HepG2 (cell line): Measurements from ENCODE around the gene MTIF2. TPM values are rescaled to one million over a fixed set of nuclear protein-coding genes. Genes with fewer than 3 reads are reported as not detected.

Source experiments
- AKAP8 ChIP-seq: sonication (generic); formaldehyde crosslinking; IDR thresholded peaks from 2 replicates; pipeline ENCODE4 v1.5.1; 2020; ENCODE audit warnings: mild to moderate bottlenecking, missing genetic modification reagents
- ARNTL ChIP-seq: sonication (generic); formaldehyde crosslinking; IDR thresholded peaks from 2 replicates; pipeline ENCODE4 v1.4.0; 2020; ENCODE audit warnings: mild to moderate bottlenecking, missing genetic modification reagents
- CAMTA2 ChIP-seq: sonication (generic); formaldehyde crosslinking; IDR thresholded peaks from 2 replicates; pipeline ENCODE4 v1.4.0; 2020; ENCODE audit warnings: mild to moderate bottlenecking, missing genetic modification reagents, borderline replicate concordance
- CCAR2 ChIP-seq: fragments of 200-400 bp; formaldehyde crosslinking; optimal IDR thresholded peaks from 2 replicates; pipeline ENCODE3; 2018; ENCODE audit warnings: low read depth, mild to moderate bottlenecking, low read length, moderate library complexity
- DDIT3 ChIP-seq: sonication (generic); formaldehyde crosslinking; IDR thresholded peaks from 2 replicates; pipeline ENCODE4 v1.4.0; 2020; ENCODE audit warnings: mild to moderate bottlenecking, missing genetic modification reagents
- DNMT3B ChIP-seq: conservative IDR thresholded peaks from 2 replicates; pipeline ENCODE4 v1.6.1; 2016; ENCODE audit warnings: missing biosample characterization, control low read depth
- FOXP1 ChIP-seq, 2 experiments: fragments of 450-650 bp in 1 of 2; IDR thresholded peaks; 2 replicates each; pipeline ENCODE4 v1.6.1; 2017 to 2018; ENCODE audit warnings: antibody characterized with exemption in 1 of 2
- HHEX ChIP-seq: IDR thresholded peaks from 2 replicates; pipeline ENCODE4 v1.6.1; 2016; ENCODE audit warnings: control low read depth
- HOXA9 ChIP-seq: sonication (generic); formaldehyde crosslinking; IDR thresholded peaks from 2 replicates; pipeline ENCODE4 v1.8.1; 2022; ENCODE audit warnings: missing genetic modification reagents, mild to moderate bottlenecking, moderate library complexity, borderline replicate concordance
- KLF11 ChIP-seq: IDR thresholded peaks from 2 replicates; pipeline ENCODE4 v1.6.1; 2016; ENCODE audit warnings: missing compliant biosample characterization
- LCORL ChIP-seq, 2 experiments: fragments of 450-650 bp in 1 of 2; sonication (generic) in 1 of 2; formaldehyde crosslinking in 1 of 2; IDR thresholded peaks; 2 replicates each; pipeline versions ENCODE4 v1.5.0 to v1.6.1; 2017 to 2020; ENCODE audit warnings: antibody characterized with exemption in 1 of 2, missing genetic modification reagents in 1 of 2
- MAX ChIP-seq: IDR thresholded peaks from 2 replicates; pipeline ENCODE4 v1.6.1; 2012; ENCODE audit warnings: inconsistent platforms
- MIER2 ChIP-seq: IDR thresholded peaks from 2 replicates; pipeline ENCODE4 v1.6.1; 2016; ENCODE audit warnings: missing biosample characterization, missing genetic modification reagents
- NR1H2 ChIP-seq: sonication (generic); formaldehyde crosslinking; IDR thresholded peaks from 2 replicates; pipeline ENCODE4 v1.8.1; 2022; ENCODE audit warnings: low read depth, missing genetic modification reagents, borderline replicate concordance
- ONECUT2 ChIP-seq: sonication (generic); formaldehyde crosslinking; IDR thresholded peaks from 2 replicates; pipeline ENCODE4 v1.4.0; 2020; ENCODE audit warnings: missing genetic modification reagents
- PRDM15 ChIP-seq: sonication (generic); formaldehyde crosslinking; IDR thresholded peaks from 2 replicates; pipeline ENCODE4 v1.4.0; 2020; ENCODE audit warnings: missing genetic modification reagents
- PRMT3 ChIP-seq: sonication (generic); formaldehyde crosslinking; IDR thresholded peaks from 2 replicates; pipeline ENCODE4 v1.8.1; 2022; ENCODE audit warnings: low read depth, mild to moderate bottlenecking, moderate library complexity, missing genetic modification reagents, borderline replicate concordance
- RCOR2 ChIP-seq: IDR thresholded peaks from 2 replicates; pipeline ENCODE4 v1.6.1; 2016; ENCODE audit warnings: missing biosample characterization, missing genetic modification reagents
- RFX5 ChIP-seq: IDR thresholded peaks from 2 replicates; pipeline ENCODE4 v1.6.1; 2011; ENCODE audit warnings: low read depth, low read length, improper control_type of control experiment
- RORA ChIP-seq: sonication (generic); formaldehyde crosslinking; IDR thresholded peaks from 2 replicates; pipeline ENCODE4 v1.5.0; 2020; ENCODE audit warnings: mild to moderate bottlenecking, missing genetic modification reagents, moderate library complexity
- SRSF4 ChIP-seq: fragments of 200-400 bp; formaldehyde crosslinking; IDR thresholded peaks from one replicate; pipeline ENCODE4 v1.6.1; 2018; ENCODE audit warnings: mild to moderate bottlenecking, low read depth, low read length, moderate library complexity; ENCODE audit not compliant: poor library complexity, severe bottlenecking
- ZC3H13 ChIP-seq: sonication (generic); formaldehyde crosslinking; IDR thresholded peaks from 2 replicates; pipeline ENCODE4 v1.8.1; 2023; ENCODE audit warnings: mild to moderate bottlenecking, missing genetic modification reagents, moderate library complexity
- ZNF143 ChIP-seq: sonication (generic); formaldehyde crosslinking; IDR thresholded peaks from 2 replicates; pipeline ENCODE4 v1.4.0; 2020; ENCODE audit warnings: missing genetic modification reagents
- ZNF20 ChIP-seq: sonication (generic); formaldehyde crosslinking; IDR thresholded peaks from 2 replicates; pipeline ENCODE4 v1.4.0; 2020; ENCODE audit warnings: mild to moderate bottlenecking, moderate library complexity, missing genetic modification reagents
- ZNF382 ChIP-seq: sonication (generic); formaldehyde crosslinking; IDR thresholded peaks from 2 replicates; pipeline ENCODE4 v1.5.0; 2020; ENCODE audit warnings: missing genetic modification reagents, mild to moderate bottlenecking, borderline replicate concordance
- ZNF614 ChIP-seq: IDR thresholded peaks from 2 replicates; pipeline ENCODE4 v1.6.1; 2018; ENCODE audit warnings: missing biosample characterization, missing genetic modification reagents, inconsistent platforms, borderline replicate concordance
- ZNF746 ChIP-seq: sonication (generic); formaldehyde crosslinking; IDR thresholded peaks from 2 replicates; pipeline ENCODE4 v1.8.0; 2022; ENCODE audit warnings: mild to moderate bottlenecking, missing genetic modification reagents
- ZNF883 ChIP-seq: sonication (generic); formaldehyde crosslinking; IDR thresholded peaks from 2 replicates; pipeline ENCODE4 v1.5.1; 2020; ENCODE audit warnings: mild to moderate bottlenecking, missing genetic modification reagents; ENCODE audit errors: not compliant biosample characterization
- polyA plus RNA-seq, 8 experiments: library from polyadenylated mRNA; depleted of rRNA in 3 of 8; stranded (reverse) in 7 of 8; unstranded in 1 of 8; fragments of >200 nt; fragmentation: Illumina TruSeq in 4 of 8; extraction: Trizol in 4 of 8; gene quantifications; 2 replicates each; pipeline versions ENCODE4 v1.2.1 to v1.2.3, GENCODE V29; 2011 to 2016; ENCODE audit warnings: low read depth in 4 of 8, missing spikeins in 1 of 8, mixed read lengths in 1 of 8; ENCODE audit not compliant: insufficient read depth in 1 of 8
- total RNA-seq, 5 experiments: library from RNA; depleted of rRNA; stranded (reverse); fragments of >200 nt; fragmentation: Illumina TruSeq; extraction: Trizol; gene quantifications; 2 replicates each; pipeline ENCODE4 v1.2.3, GENCODE V29; 2016; ENCODE audit warnings: low read depth in 1 of 5

Gene MTIF2
- total and polyA plus RNA-seq, 2 of the 13 experiments (the other 11 are each of a cell fraction or from before 2014, with no cell fraction given), result 32.1 to 92.1 TPM

- TF ChIP-seq PRDM15 (CRISPR knock-in tag) (peak; percentile 62), DNMT3B (CRISPR knock-in tag) (no peak), ZC3H13 (peak; percentile 62; the same call in 1 of the 2 replicates), KLF11 (CRISPR knock-in tag) (peak; percentile 77; the same call in 1 of the 2 replicates), ARNTL (no peak), HOXA9 (CRISPR knock-in tag) (no peak), ONECUT2 (CRISPR knock-in tag) (peak; percentile 74), FOXP1 (IDR thresholded peaks at IDR 0.05) (no peak), FOXP1 (CRISPR knock-in tag; IDR thresholded peaks at IDR 0.05) (no peak), NR1H2 (CRISPR knock-in tag) (no peak), DDIT3 (CRISPR knock-in tag) (no peak), LCORL (IDR thresholded peaks at IDR 0.05) (0 out of 2 replicates have a peak, but pooled peaks have one; percentile 6), LCORL (CRISPR knock-in tag; IDR thresholded peaks at IDR 0.05) (no peak), AKAP8 (CRISPR knock-in tag) (no peak; the same call in 1 of the 2 replicates), RFX5 (no peak; the same call in 1 of the 2 replicates), ZNF746 (CRISPR knock-in tag) (peak; percentile 87), MAX (peak; percentile 80), RORA (CRISPR knock-in tag) (no peak), MIER2 (peak; percentile 72), CAMTA2 (peak; percentile 54; the same call in 1 of the 2 replicates), RCOR2 (CRISPR knock-in tag) (no peak), HHEX (CRISPR knock-in tag) (peak; percentile 52; the same call in 1 of the 2 replicates), ZNF20 (CRISPR knock-in tag) (0 out of 2 replicates have a peak, but pooled peaks have one; percentile 32), SRSF4 (no peak), ZNF382 (no peak), ZNF883 (peak; percentile 19), CCAR2 (no peak), ZNF614 (CRISPR knock-in tag) (0 out of 2 replicates have a peak, but pooled peaks have one; percentile 6), PRMT3 (CRISPR knock-in tag) (peak; percentile 81), ZNF143 (CRISPR knock-in tag) (peak; percentile 92)
These were observed 36.8 kb downstream of the MTIF2 start, which contains the start of the genes CLHC1 and RPS27A (continued) for GRCh38 chr2:55232084-55232862.
